Body of pancreas (tissue), 4 donors: Measurements from ENCODE around the gene MRPL39. TPM values are rescaled to one million over a fixed set of nuclear protein-coding genes. Genes with fewer than 3 reads are reported as not detected.

Experiments used
- ATAC-seq: fragments of 150-250 bp; one replicate; pipeline ENCODE4 v1.9.1; 2016
- DNase-seq, 4 donors: peaks; one replicate each; pipeline ENCODE4 v3.0.0-alpha.2; 2019
- H3K27ac ChIP-seq, 4 donors: fragments of 200-600 bp; sonication (generic); 1 replicate in 3 of 4; 2 replicates in 1 of 4; pipeline versions ENCODE4 v1.5.1 to v1.6.1; 2016 to 2019; ENCODE audit warnings: mild to moderate bottlenecking in 1 of 4, mixed read lengths in 1 of 4, moderate library complexity in 1 of 4
- H3K27me3 ChIP-seq, 2 donors: fragments of 200-600 bp; sonication (generic); one replicate each; pipeline ENCODE4 v1.6.0; 2016; ENCODE audit warnings: mild to moderate bottlenecking in 1 of 2
- H3K36me3 ChIP-seq, 2 donors: fragments of 200-600 bp; sonication (generic); replicated peaks in 1 of 2; 2 replicates each; pipeline ENCODE4 v1.5.1; 2016; ENCODE audit warnings: low read depth in 2 of 2; ENCODE audit not compliant: insufficient read depth in 1 of 2
- H3K4me1 ChIP-seq: fragments of 200-600 bp; sonication (generic); one replicate; pipeline ENCODE4 v1.6.0; 2016
- H3K4me3 ChIP-seq, 2 donors: fragments of 200-600 bp; sonication (generic); 1 replicate in 1 of 2; 2 replicates in 1 of 2; pipeline ENCODE4 v1.5.1; 2016 to 2019
- H3K9me3 ChIP-seq, 3 donors: fragments of 200-600 bp; sonication (generic); 1 replicate in 2 of 3; 2 replicates in 1 of 3; pipeline ENCODE4 v1.5.1; 2016
- CTCF ChIP-seq, 7 experiments: fragments of 450-650 bp in 4 of 7; fragments of 200-600 bp in 3 of 7; sonication (generic) in 3 of 7; IDR thresholded peaks; one replicate each; pipeline ENCODE4 v1.5.1; 2016 to 2019; ENCODE audit warnings: antibody characterized with exemption in 7 of 7
- POLR2A ChIP-seq, 3 donors: fragments of 450-650 bp; IDR thresholded peaks; one replicate each; pipeline ENCODE4 v1.6.1; 2016; ENCODE audit warnings: antibody characterized with exemption in 3 of 3, mild to moderate bottlenecking in 2 of 3
- WGBS, 2 donors: methylation state at CpG; one replicate each; pipeline ENCODE4 v1.1.5; 2017; 5-methylcytosine and 5-hydroxymethylcytosine counted together
- intact Hi-C: fragments of 100-400 bp; cut with DNase I; formaldehyde crosslinking; loops from one replicate; pipeline ENCODE4 v1.15.1; 2023
- total RNA-seq, 2 donors: library from RNA; depleted of rRNA; stranded (reverse); fragments of >200 nt; gene quantifications; one replicate each; pipeline ENCODE4 v1.1.0, GENCODE V29; 2016

The MRPL39 gene
- total RNA-seq, 2 donors from 2014 or later, result 4.4 to 6.3 TPM

GRCh38 chr21:25567472-25567871 lies 39.8 kb downstream of the MRPL39 start:
- Histone ChIP-seq H3K27me3 (no peaks in the 10 kb centered on the region), H3K9me3 (no peaks in the 10 kb centered on the region), H3K4me1 (peaks cover under 1% of the 10 kb centered on the region), H3K36me3 (no peaks in the 10 kb centered on the region), H3K4me3 (no peak overlapping the region), H3K27ac (no peak overlapping the region)
- 81 to 82% methylated on average over 4 of the region's 4 CpGs for WGBS, 2 donors
- TF ChIP-seq CTCF (IDR thresholded peaks at IDR 0.05) (no peak), POLR2A (IDR thresholded peaks at IDR 0.05) (no peak)
- DNase-seq (no peak), ATAC-seq (no peak)
- intact Hi-C loops, result no loop called here

DNA sequence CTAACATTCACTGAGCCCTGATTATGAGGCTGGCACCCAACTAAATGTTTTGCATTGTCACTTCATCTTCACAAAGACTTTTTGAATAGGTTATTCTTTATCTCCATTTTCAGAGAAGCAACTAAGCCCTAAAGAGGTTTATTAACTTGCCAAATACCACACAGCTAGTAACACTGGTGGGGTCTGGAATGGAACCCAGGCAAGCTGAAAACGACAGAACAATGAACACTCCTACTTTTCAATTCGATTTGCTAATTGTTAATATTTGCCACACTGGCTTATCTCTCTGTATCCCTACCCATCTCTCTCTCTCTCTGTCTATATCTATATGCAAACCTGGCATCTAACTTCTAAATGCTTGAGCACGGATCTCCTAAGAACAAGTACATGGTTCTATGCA lies 40.6 kb downstream of the MRPL39 start:
- H3K4me1 ChIP-seq, result peaks cover 6% of the 10 kb centered on the region
- 70 to 82% methylated on average over 3 of the region's 3 CpGs for WGBS, 2 donors
- no peak overlapping the region for H3K4me3 ChIP-seq
- H3K27me3 ChIP-seq, result no peaks in the 10 kb centered on the region
- no peak overlapping the region for H3K27ac ChIP-seq
- intact Hi-C loops, result no loop called here
- H3K9me3 ChIP-seq, result no peaks in the 10 kb centered on the region
- no peaks in the 10 kb centered on the region for H3K36me3 ChIP-seq
- DNase-seq (no peak), ATAC-seq (no peak)
- TF ChIP-seq CTCF (IDR thresholded peaks at IDR 0.05), result no peak
- TF ChIP-seq POLR2A (IDR thresholded peaks at IDR 0.05), result no peak

DNA sequence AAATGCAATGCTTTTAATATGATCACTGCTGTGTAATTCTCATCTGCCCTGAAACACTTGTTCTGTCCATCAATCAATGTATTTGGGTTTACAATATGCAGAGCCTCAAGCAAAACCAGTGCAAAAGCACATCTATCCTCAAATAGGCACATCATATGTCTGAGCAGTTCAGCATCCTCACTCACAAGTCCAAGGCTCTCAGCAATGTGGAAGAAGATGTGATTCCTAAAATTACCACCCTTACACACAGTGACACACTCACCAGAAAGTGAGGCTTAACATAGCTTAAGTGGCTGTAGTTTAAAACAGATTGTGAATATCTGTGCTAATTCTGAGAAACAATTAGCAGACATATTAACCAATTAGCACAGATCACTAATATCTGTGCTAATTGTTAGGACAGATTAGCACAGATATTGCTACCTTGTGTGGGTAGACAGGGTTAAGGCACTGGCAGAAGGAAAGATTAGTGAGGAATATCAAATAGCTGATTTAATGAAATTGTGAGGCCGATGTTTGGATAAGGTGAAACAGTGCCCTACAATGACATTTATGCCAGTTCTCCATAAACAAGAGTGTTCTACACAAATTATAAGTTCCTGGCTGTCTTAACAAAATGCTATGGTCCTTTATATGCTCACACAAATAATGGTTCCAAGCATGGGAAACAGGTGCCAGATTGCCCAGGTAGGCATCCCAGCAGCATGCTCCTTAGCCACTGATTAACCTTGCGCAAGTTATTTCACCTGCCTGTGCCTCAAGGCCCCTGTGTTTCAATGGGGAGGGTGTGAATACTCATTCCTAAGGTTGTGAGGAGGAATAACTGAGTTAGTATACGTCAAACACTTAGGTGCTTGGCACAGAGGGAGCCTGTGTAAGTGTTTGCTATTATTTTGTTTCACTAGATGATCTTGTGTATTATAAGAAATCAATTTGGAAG lies 41.7 kb downstream of the MRPL39 start:
- no peak overlapping the region for H3K27ac ChIP-seq
- H3K9me3 ChIP-seq, result no peaks in the 10 kb centered on the region
- no peak overlapping the region for H3K4me3 ChIP-seq
- H3K27me3 ChIP-seq, result no peaks in the 10 kb centered on the region
- 82 to 88% methylated on average over 3 of the region's 3 CpGs for WGBS, 2 donors
- TF ChIP-seq CTCF (IDR thresholded peaks at IDR 0.05), result no peak
- ATAC-seq (no peak), DNase-seq (no peak)
- no peaks in the 10 kb centered on the region for H3K36me3 ChIP-seq
- intact Hi-C loops, result no loop called here
- H3K4me1 ChIP-seq, result peaks cover 6% of the 10 kb centered on the region

DNA sequence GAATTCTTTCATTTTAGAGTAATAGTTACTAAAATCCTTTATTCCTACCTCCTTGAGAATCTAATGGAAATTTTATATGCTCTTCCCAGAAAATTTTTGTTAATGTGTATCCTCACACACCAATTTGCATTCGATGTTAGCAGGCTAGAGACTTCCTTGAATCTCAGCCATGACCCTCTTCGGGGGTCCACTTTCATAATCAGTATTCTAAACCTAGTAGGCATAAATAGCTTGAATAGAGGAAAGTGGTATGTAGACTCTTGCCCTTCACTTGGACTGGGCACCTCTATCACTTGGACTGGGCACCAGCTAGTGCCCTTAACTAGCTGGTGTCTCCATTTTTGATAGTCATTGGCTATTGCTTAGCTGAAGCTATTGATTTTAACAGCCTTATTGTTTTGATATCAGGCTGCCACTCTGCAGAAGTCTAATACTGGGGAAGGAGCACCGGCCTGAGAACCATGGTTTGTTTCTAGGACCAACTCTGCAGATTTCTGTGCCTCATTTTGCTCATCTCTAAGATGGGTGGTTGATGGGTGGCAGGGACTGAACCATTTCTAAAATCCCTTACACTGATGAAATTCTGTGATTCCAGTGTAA lies 42.8 kb downstream of the MRPL39 start:
- Histone ChIP-seq H3K27ac (no peak overlapping the region), H3K4me1 (peaks cover 6% of the 10 kb centered on the region), H3K36me3 (no peaks in the 10 kb centered on the region), H3K27me3 (no peaks in the 10 kb centered on the region), H3K9me3 (no peaks in the 10 kb centered on the region), H3K4me3 (no peak overlapping the region)
- no peak for TF ChIP-seq CTCF (IDR thresholded peaks at IDR 0.05)
- TF ChIP-seq POLR2A (IDR thresholded peaks at IDR 0.05), result no peak
- no peak for ATAC-seq
- intact Hi-C loops, result no loop called here
- WGBS, 2 donors, result 88 to 93% methylated on average over 3 of the region's 3 CpGs
- no peak for DNase-seq
